Stimulated activated CD4-positive, alpha-beta T cell treated with anti-CD3 and anti-CD28 coated beads, Interleukin-12 subunit alpha, Interleukin-12 subunit beta, amount 100 ng/mL, for 24 hours (primary cell): Measurements from ENCODE around the gene CTDSP1.

ENCODE experiments used
- DNase-seq, 2 experiments: peaks; one replicate each; pipeline ENCODE4 v3.0.0-alpha.2; 2020; ENCODE audit warnings: low read depth in 2 of 2

The CTDSP1 gene

DNA sequence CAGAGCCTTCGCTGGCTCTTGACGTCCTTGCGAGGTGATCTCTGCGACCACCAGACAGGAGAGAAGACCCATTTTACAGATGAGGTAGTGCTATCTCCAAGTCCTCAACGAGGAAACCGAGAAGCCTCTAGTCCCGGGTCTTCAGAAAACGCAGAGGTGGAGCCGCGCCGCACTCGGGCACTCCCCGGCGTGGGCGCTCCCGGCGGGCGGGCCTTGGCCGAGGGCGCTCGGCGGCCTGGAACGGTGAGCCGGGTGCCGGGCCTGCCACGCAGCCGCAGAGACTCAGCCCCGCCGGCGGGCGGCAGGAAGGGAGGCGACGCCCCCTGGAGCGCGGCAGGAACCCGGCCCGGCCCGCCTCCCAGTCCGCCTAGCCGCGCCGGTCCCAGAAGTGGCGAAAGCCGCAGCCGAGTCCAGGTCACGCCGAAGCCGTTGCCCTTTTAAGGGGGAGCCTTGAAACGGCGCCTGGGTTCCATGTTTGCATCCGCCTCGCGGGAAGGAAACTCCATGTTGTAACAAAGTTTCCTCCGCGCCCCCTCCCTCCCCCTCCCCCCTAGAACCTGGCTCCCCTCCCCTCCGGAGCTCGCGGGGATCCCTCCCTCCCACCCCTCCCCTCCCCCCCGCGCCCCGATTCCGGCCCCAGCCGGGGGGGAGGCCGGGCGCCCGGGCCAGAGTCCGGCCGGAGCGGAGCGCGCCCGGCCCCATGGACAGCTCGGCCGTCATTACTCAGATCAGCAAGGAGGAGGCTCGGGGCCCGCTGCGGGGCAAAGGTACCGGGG, at the start of gene CTDSP1:
Gene CTDSP1, plus strand, starts transcription at position 478 of the 776 bp plus-strand sequence. Its CDS starts 223 bp downstream, at position 701.
- peak; percentile 85 to 86 for DNase-seq

DNA sequence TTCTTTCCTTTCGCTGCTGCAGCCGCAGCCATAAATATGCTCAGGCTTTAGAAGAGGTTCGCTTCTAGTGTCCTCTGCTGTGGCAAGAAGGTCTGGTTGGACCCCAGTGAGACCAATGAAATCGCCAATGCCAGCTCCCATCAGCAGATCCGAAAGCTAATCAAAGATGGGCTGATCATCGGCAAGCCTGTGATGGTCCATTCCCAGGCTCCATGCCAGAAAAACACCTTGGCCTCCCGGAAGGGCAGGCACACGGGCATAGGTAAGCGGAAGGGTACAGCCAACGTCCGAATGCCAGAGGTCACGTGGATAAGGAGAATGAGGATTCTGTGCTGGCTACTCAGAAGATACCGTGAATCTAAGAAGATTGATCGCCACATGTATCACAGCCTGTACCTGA, 45.6 kb upstream of the CTDSP1 start:
- no peak for DNase-seq

GRCh38 chr2:218354850-218355443, 44.7 kb upstream of the CTDSP1 start:
- DNase-seq: no peak

DNA sequence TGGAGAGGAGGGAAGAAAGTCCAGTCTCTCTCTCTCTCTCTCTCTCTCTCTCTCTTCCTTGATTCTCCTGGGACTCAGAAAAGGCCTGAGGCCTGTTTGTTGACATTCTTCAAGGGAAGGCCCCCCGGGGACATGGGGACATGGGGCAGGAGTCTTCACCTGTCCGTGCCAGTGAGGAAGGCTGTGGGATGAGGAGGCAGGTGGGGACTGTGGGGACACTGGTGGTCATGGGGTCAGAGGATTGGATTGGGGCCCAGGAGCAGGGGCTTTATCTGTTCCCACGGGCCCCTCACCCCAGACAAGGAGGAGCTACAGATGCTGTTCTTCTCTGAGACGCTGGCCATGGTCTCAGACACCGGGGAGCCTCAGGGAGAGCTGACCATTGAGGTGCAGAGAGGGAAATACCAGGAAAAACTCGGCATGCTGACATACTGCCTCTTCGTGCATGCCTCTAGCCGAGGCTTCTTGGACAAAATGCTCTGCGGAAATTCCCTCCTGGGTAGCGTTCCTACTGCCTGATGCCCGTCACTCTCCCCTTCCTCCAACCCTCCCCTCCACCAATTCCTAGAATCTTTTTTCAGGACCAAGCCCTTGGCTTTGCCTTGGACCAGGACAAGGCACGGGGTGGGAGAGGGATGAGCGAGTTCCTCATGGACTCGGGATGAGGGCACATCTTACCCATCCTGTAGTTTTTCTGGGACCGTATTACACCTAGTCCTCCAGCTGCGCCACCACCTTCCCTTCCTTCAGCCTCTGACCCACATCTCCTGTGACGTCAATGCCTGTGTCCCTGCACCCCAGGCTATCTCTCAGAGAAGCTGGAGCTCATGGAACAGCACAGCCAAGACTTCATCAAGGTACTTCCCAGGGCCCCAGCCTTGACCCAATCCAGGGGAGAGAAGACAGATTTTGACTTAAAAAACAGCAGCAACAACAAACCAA, 42.2 kb upstream of the CTDSP1 start:
- no peak for DNase-seq

GRCh38 chr2:218360453-218360852, 39.2 kb upstream of the CTDSP1 start:
- no peak for DNase-seq

- DNase-seq: no peak
Measured at GRCh38 chr2:218362606-218363005, 37.1 kb upstream of the CTDSP1 start.

DNA sequence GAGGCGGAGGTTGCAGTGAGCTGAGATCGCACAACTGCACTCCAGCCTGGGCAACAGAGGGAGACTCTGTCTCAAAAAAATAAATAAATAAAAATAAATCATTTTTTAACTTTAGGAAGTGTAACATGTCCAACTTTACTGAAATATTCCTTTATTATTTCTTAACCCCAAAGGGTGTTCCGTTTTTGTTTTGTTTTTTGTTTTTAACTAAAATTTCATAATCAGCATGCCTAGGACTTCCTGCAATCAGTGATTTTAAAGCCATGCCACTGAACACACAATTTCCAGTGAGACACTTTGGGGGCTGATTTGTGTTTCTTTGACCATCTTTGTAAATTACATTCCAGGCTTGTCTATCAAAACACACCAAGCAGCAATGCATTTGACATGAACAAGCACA, 35.9 kb upstream of the CTDSP1 start:
- DNase-seq: no peak

DNA sequence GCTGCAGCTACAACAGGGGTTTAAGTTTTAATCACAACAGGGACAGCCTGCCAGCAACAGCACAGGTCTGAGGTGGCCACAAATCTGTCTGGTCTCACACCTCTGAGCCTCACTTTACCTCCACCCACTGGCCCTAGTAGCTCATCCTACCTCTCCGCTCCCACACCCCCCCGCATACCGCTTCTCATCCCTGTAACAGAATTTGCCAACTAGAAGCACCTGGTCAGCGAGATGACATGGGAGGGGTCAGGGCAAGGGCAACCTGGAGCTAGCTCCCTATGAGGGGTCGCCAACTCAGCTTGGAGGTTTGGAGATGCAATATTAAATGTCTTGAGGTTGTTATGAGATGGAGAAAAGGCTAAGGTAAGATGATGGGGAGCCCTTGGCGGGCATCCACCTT, 35.5 kb upstream of the CTDSP1 start:
- no peak for DNase-seq

DNA sequence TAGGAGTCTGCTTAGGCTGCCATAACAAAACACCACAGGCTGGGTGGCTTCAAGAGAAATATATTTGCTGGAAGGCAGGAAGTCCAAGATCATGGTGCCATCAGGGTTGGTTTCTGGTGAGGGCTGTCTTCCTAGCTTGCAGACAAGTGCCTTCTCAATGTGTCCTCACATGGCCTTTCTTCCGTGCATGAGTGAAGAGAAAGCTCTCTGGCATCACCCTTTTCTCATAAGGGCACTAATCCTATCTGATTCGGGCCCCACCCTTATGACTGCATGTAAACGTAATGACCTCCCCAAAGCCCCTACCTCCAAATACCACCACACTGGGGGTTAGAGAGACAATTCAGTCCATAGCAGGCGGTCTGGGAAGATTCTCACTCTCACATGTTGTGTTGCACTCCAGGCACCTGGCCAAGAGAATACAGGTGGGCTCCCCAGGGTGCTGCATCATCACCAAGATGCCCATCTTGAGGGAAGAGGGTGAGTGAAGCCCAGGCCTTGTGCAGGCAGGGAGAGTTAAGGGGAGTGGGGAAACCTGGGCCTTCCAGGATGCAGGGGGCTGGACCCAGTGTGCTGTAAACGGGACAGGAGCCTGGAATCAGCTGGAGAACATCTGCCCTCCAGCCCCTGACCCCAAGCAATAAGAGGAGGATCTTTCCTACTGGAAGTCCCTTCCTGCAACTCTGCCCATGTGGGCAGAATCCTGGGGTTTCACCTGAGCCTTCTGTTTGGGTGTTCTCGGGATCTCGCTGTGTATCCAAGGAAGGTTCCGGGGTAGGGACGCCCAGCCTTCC, 32.9 kb upstream of the CTDSP1 start:
- DNase-seq: no peak

DNA sequence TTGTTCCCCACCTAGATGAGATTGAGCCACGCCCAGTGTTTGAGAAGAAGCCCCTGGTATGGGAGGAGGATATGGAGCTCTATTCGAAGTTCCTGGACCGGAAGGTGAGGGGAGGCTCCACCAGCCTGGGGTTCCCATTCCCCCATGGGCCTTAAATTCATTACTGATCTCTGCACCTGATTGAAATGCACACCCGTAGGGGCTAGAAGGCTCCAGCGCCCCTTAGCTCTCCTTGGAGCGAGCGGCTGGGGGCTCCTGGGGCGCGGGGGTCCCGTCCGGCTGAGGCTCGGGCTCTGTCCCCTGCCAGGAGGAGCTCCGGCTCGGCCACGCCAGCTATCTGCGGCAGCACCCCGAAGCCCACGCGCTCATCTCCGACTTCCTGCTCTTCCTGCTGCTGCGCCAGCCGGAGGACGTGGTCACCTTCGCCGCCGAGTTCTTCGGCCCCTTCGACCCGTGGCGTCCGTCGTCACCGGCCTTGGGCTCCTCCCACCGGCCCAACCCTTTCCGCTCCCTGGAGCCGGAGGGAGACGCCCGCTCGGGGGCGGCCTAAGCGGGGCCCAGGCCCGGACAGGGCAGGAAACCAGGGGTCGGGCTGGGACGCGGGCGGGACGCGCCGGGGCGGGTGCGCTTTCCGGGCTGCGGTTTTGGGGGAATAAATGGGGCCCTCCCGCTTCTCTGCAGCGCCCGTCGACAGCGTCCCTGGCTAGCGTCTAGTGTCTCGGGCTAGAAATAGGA, 32.1 kb upstream of the CTDSP1 start:
- DNase-seq: peak; percentile 22 to 67

GRCh38 chr2:218368150-218368528, 31.5 kb upstream of the CTDSP1 start:
- DNase-seq: no peak

GRCh38 chr2:218368621-218369153, 31.0 kb upstream of the CTDSP1 start:
- no peak for DNase-seq

DNA sequence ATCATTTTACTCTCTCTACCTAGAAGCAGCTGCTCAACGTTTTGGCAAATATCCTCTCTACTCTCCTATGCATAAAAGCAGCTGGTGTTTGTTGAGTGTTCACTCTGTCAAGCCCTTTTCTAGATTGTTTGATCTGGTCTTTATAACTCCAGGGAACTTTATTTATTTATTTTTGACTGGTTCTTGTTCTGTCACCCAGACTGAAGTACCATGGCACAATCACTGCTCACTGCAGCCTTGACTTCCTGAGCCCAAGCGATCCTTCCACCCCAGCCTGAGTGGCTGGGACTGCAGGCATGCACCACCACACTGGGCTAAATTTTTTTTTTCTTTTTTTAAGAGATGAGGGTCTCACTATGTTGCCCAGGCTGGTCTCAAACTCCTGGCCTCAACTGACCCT, 30.3 kb upstream of the CTDSP1 start:
- no peak for DNase-seq

DNA sequence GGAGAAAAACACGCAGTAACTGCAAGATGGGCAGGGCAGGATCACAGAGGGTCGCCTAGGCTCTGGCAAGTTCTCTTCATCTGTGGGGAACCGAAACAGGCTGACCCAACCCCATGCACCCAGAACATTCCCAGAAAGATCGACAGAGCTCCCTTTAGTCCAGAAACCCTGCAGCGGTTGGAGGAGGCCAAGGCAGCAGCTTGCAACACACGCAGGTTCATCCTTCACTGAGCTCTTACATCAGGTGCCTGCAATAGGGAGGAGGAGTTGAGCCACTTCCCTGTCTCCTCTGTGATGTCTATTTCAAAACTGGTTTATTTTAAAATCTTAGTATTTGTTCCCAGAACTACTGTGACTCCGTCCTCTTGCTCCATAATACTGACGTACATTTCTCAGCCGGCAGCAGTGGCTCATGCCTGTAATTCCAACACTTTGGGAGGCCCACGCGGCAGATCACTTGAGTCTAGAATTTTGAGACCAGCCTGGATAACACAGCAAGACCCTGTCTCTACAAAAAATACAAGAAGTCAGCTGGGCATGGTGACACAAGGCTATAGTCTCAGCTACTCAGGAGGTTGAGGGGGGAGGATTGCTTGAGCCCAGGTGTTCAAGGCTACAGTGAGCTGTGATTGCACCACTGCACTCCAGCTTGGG, 29.1 kb upstream of the CTDSP1 start:
- DNase-seq: no peak

GRCh38 chr2:218371983-218372350, 27.7 kb upstream of the CTDSP1 start:
- no peak for DNase-seq

DNA sequence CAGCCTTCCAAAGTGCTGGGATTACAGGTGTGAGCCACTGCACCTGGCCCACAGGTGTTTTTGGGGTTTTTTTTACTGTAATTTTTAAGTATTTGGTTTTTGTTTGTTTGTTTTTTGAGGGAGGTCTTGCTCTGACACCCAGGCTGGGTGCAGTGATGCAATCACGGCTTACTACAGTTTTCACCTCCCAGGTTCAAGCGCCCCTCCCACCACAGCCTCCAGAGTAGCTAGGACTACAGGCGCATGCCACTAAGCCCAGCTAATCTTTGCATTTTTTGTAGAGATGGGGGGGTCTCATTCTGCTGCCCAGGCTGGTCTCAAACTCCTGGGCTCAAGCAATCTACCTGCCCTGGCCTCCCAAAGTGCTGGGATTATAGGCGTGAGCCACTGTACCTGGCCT, 24.9 kb upstream of the CTDSP1 start:
- no peak for DNase-seq

DNA sequence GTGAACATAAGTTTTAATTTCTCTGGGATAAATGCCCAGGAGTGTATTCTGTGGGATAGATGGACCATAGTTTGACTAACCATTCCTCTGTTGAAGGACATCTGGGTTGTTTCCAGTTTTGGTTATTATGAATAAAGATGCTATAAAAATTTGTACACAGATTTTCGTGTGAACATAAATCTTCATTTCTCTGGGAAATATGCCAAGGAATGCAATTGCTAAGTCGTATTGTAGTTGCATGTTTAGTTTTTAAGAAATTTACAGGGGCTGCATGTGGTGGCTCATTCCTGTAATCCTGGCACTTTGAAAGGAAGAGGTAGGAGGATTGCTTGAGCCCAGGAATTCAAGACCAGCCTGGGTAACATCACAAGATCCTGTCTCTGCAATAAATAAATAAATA, 24.5 kb upstream of the CTDSP1 start:
- DNase-seq: no peak

GRCh38 chr2:218378053-218378452, 21.6 kb upstream of the CTDSP1 start:
- DNase-seq: no peak

DNA sequence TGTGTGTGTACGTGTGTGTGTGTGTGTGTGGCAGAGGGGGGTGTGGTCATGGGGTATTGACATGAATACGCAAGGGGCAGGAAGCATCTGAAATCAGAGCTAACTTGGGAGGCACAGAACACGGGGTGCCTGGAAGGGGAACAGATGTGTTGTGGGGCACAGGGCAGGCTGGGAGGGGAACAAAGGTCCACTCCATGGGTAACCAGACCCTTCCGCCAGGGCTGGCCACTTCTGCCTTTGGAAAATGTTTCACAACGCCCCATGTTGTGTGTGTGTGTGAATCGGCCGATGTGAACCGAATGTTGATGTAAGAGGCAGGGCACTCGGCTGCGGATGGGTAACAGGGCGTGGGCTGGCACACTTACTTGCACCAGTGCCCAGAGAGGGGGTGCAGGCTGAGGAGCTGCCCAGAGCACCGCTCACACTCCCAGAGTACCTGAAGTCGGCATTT, 17.7 kb upstream of the CTDSP1 start, which contains the start of gene SLC11A1:
Gene SLC11A1, plus strand, starts transcription at position 358 of the 451 bp plus-strand sequence. CDS start 96 bp downstream, outside the sequence.
- no peak for DNase-seq

DNA sequence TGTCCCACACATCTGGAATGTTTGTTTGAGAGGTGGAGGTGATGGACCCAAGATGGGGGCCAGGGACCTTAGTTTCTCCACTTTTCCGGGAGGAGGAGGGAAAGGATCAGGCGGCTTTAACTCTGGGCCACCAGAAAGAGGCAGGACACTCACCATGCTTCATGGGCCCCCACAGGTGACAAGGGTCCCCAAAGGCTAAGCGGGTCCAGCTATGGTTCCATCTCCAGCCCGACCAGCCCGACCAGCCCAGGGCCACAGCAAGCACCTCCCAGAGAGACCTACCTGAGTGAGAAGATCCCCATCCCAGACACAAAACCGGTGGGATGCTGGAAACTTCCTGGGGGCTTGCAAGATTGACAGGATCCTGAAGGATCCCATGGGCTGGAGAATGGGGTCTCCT, 16.9 kb upstream of the CTDSP1 start:
- no peak for DNase-seq
